ENCODE data around the gene NXPH3.

The NXPH3 gene

GRCh38 chr17:49576088-49576916 is 631 bp downstream of the NXPH3 start:
- peak; percentile 7 for DNase-seq

GRCh38 chr17:49576917-49577649 is 1.4 kb downstream of the NXPH3 start:
- no peak for DNase-seq

- peak; percentile 75 for DNase-seq
Measured at GRCh38 chr17:49577650-49577934, 1.9 kb downstream of the NXPH3 start.

- DNase-seq = no peak
Measured at GRCh38 chr17:49577963-49578362, 2.3 kb downstream of the NXPH3 start.

GRCh38 chr17:49578414-49578813 is 2.7 kb downstream of the NXPH3 start:
- DNase-seq = no peak

DNA sequence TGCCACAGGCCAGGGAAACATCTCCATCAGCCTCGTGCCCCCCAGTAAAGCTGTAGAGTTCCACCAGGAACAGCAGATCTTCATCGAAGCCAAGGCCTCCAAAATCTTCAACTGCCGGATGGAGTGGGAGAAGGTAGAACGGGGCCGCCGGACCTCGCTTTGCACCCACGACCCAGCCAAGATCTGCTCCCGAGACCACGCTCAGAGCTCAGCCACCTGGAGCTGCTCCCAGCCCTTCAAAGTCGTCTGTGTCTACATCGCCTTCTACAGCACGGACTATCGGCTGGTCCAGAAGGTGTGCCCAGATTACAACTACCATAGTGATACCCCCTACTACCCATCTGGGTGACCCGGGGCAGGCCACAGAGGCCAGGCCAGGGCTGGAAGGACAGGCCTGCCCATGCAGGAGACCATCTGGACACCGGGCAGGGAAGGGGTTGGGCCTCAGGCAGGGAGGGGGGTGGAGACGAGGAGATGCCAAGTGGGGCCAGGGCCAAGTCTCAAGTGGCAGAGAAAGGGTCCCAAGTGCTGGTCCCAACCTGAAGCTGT is 3.4 kb downstream of the NXPH3 start:
- no peak for DNase-seq

GRCh38 chr17:49579522-49579921 is 3.9 kb downstream of the NXPH3 start:
- DNase-seq = no peak

DNA sequence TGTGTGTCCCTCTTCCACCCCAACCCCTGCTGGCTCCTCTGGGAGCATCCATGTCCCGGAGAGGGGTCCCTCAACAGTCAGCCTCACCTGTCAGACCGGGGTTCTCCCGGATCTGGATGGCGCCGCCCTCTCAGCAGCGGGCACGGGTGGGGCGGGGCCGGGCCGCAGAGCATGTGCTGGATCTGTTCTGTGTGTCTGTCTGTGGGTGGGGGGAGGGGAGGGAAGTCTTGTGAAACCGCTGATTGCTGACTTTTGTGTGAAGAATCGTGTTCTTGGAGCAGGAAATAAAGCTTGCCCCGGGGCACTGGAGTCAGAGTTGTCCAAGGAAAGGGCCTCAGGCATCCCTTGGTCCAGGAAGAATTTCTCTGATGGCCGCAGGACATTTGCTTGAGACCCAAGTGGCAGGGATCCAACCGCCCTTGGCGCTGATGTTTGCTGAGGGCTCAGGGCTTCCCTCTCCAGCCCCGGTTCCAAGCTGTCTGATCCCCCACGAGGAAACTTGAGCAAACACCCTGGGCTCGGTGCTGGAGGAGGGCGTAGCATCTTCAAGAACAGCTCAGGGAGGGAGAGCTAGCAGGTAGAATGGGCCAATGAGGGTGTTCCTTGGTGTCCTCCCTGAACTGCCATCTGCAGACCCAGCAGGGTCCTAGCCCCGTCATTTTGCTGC is 4.5 kb downstream of the NXPH3 start:
- no peak for DNase-seq

- DNase-seq = no peak
Measured at GRCh38 chr17:49580981-49581647, 5.4 kb downstream of the NXPH3 start.

DNA sequence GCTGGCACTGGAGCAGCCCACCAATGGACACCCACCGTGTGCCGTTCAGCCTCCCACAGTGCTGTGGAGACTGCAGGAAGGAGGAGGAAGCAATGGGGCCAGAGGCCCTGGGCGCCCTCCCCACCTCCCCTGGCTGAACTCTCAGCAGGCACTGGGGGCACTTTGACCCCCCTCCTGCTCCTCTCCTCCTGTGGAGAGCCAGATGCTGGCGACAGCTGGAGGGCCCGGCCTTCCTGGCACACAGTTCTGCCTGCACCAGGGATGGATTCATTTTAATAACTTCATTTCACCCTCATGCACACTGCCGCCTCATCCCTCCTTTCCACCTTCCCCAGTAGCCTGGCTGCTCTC is 6.0 kb downstream of the NXPH3 start:
- DNase-seq = no peak

DNA sequence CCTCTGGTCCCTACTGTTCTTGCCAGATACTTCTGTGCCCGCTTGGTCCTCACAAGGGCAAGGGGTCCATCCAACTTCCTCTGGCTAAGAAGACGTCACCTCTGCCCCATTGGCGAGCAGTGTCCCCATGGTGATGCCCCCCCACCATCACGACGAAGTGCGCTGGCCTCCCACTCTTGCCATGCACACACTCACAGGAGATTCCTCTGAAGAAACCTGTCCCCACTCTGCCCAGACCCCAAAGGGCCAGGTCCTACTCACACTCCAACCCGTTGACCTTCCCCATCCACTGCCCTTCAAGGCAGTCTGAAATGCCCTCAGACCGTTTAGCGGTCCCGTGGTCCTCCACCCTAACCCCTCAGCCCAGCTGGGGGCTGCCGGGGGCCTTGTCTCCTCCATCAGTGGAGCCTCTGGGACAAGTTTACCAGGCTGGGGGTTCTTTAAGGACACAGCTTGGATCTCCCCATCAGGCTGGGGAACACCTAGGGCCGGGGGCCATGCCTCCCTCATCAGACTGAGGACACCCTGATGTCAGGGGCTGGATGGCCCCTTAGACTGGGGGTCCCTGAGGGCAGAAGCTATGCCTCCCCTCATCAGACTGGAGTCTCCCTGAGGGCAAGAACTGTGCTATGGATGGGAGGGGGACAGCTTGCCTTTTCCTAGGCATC is 6.5 kb downstream of the NXPH3 start:
- no peak for DNase-seq

DNA sequence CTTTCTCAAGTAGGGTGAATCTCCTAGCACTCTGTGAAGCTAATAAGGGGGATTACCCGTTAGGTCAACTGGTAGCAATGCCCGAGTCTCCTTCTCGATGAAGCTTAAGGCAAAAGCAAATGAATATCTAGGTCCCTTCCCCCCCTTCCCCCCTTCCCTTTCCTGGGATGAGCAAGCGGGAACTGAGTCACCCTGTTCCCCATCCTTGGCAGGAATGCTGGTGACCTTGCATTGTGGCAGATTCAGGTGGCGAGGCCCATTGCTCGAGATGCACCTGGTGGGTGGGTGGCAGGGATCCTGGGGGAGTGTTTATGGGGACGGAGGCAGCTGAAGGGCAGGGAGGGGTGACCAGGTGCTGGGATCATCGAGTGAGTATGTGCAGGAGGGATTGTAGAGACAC is 7.1 kb downstream of the NXPH3 start:
- no peak for DNase-seq

DNA sequence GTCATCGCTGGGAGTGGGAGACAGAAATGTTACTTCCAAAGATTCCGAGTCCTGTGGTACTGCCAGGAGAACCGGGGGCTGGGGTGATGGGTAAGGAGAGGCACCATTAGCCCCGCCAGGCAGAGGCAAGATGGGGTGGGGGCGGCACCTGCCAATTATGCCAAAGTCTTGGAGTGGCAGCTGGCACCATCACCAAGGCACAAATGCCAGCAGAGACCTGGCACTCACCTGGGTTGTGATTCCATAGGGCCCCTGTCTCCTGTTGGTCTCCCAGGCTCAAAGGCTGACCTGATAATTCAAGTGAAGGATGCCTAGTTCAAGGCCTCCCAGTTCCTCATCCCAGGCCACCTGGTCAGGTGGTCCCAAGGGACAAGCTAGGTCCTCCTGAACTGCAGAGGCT is 7.6 kb downstream of the NXPH3 start:
- DNase-seq = no peak

DNA sequence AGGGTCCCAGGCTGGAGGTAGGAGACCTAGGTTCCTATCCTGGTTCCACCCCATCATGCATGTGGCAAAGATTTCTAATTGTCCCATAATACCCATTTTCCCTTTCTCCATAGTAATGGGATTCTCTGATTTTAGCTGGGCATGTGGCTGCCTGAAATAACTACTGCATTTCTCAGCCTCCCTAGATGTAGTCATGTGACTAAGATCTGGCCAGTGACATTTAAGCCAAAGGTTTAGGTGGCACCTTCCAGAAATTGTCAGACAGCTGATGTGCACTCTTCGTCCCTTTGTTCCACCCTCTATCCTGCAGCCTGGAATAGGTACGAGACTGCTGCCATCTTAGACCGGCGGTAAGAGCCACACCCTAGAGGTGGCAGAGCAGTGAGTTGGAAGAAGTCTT is 8.2 kb downstream of the NXPH3 start:
- no peak for DNase-seq

DNA sequence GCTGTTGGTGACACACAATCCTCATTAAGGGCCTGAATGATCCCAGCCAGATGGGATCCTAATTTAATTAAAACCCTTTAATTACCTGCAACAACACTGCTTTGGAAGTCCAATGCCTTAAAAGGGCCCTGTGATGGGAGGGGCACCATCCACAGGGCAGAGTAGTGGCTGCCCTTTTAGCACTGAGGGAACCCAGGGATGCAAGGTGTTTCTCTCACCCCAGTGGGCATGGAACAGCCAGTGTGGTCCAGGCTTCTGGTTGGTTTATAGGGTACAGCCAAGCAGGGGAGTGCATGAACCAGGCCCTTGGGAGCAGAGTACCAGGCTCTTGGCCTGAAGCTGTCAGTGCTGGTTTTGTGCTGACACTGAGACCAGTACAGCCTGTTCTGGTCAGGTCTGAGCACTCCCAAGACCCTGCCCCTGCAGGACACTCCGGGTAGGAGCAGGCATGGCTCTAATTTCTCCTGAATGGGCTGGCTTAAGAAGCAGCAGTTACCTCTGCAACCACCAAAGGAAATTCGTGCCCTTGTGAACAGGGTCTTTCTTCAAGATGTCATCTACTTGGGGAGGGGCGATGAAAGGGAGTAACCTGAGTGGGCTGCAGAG is 9.9 kb downstream of the NXPH3 start:
- DNase-seq = peak; percentile 10

GRCh38 chr17:49587366-49588073 is 11.8 kb downstream of the NXPH3 start:
- DNase-seq = no peak

GRCh38 chr17:49588312-49588711 is 12.6 kb downstream of the NXPH3 start:
- DNase-seq = no peak

DNA sequence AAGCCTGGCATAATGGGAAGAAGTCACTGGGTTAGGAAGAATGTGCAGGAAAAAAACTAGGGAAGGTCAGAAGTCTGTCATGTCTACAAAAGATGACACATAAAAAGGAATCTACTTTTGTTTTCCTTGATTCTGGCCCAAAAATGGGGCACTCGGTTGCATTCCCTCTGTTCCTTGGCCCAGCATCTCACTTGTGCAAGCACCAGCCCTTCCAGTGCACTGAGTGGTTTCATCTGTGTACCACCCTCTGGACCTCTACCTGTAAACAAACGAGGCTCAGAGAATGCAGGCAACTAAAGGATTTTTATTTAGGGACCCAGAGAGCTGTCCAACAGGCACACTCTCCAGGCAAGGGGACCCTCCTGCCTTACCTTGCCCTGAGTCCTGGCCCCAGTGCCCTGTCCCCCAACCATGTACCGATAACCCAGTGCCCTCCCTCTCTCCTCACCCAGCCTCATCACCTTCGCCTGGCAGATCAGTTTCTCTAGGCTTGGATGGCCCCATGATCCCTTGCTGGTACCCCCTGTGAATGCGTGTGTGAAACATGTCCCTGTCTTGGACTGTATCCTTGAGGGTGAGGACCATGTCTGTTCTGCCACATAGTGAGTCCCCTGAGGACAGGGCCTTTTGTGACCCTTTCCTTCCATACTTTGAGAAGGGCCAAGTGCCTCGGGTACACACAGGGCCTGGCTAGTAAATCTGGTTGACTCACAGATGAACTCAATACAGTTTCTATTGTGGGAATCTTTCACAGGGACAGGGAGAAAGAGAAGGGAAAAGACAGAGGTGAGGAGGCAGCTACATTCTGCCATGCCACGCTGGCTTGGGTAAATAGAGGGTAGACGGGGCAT is 13.3 kb downstream of the NXPH3 start:
- no peak for DNase-seq

- no peak for DNase-seq
Measured at GRCh38 chr17:49589577-49589927, 13.9 kb downstream of the NXPH3 start.

DNA sequence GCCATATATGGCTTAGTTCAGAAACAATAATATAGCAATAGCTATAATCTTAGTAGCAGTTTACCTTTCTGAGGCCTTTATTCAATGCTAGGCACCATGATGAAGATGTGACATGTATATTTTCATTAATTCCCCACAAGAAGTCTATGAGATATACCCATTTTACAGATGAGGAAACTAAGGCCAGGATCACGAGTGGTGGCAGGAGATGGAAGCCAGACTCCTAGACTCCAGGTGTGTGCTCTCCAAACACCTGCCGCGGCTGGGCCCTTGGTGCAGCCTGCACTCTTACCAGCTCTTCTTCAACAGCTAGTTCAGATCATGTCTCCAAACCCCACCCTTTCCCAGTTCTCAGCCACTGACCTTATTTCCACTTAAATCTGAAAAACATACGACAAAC is 15.2 kb downstream of the NXPH3 start:
- DNase-seq = no peak

- no peak for DNase-seq
Measured at GRCh38 chr17:49592263-49592662, 16.6 kb downstream of the NXPH3 start.
